MCF 10A (cell line): Measurements from ENCODE around the gene ERBIN. TPM values are rescaled to one million over a fixed set of nuclear protein-coding genes. Genes with fewer than 3 reads are reported as not detected.

ENCODE experiments used
- BruUV-seq: library from RNA; stranded (reverse); fragments of 400-500 nt; replicated peaks from 2 replicates; lab custom pipeline; 2021; lab: Mats Ljungman, UMichigan
- CTCF ChIA-PET: fragments of 300-600 bp; sonication (Branson Sonifier 250); formaldehyde crosslinking; extraction: SDS; loops from one replicate; lab custom pipeline; 2021; ENCODE audit warnings: antibody characterized with exemption, inconsistent platforms; lab: Yijun Ruan, JAX
- POLR2A ChIA-PET: fragments of 300-600, 350-650 bp; sonication (Branson Sonifier 250); formaldehyde crosslinking; extraction: SDS; loops from one replicate; lab custom pipeline; 2020; ENCODE audit warnings: antibody characterized with exemption, inconsistent platforms; lab: Yijun Ruan, JAX
- DNase-seq: peaks from one replicate; pipeline ENCODE4 v3.0.0-alpha.2; 2018; ENCODE audit not compliant: unreplicated experiment
- H3K27ac Mint-ChIP-seq: one replicate; pipeline ENCODE4 v1.8.0; 2022; ENCODE audit warnings: mild to moderate bottlenecking, low read depth, mixed read lengths; ENCODE audit not compliant: unreplicated experiment
- H3K27me3 Mint-ChIP-seq: one replicate; pipeline ENCODE4 v1.8.0; 2022; ENCODE audit warnings: mixed read lengths; ENCODE audit not compliant: insufficient read depth, unreplicated experiment
- H3K36me3 Mint-ChIP-seq: one replicate; pipeline ENCODE4 v1.8.0; 2022; ENCODE audit warnings: mild to moderate bottlenecking, moderate library complexity, mixed read lengths; ENCODE audit not compliant: insufficient read depth, unreplicated experiment
- H3K4me1 Mint-ChIP-seq: one replicate; pipeline ENCODE4 v1.8.0; 2022; ENCODE audit warnings: mixed read lengths; ENCODE audit not compliant: insufficient read depth, unreplicated experiment
- H3K4me3 Mint-ChIP-seq: one replicate; pipeline ENCODE4 v1.8.0; 2022; ENCODE audit warnings: mild to moderate bottlenecking, moderate library complexity, mixed read lengths; ENCODE audit not compliant: unreplicated experiment
- H3K9me3 Mint-ChIP-seq: one replicate; pipeline ENCODE4 v1.8.0; 2022; ENCODE audit warnings: mixed read lengths; ENCODE audit not compliant: unreplicated experiment
- CTCF ChIP-seq: fragments of 200-600 bp; IDR thresholded peaks from one replicate; pipeline ENCODE4 v1.8.0; 2022; ENCODE audit warnings: antibody characterized with exemption, mild to moderate bottlenecking; ENCODE audit not compliant: unreplicated experiment
- intact Hi-C: fragments of 100-400 bp; cut with micrococcal nuclease; formaldehyde crosslinking; loops from 2 replicates; pipeline ENCODE4 v1.14.1; 2022
- total RNA-seq: library from RNA; stranded (reverse); gene quantifications from 2 replicates; pipeline ENCODE4 v1.2.3, GENCODE V29; 2022

ERBIN gene
- total RNA-seq, 1 experiment from 2014 or later: 71.3 TPM

- no TSS peak for BruUV-seq
- ChIA-PET POLR2A (interaction anchor here (0.7 kb wide), 1 partner anchor 31 kb away, joined by 3 read pairs; the partner anchor contains the start of gene SREK1), CTCF (interaction anchor here (0.7 kb wide), 1 partner anchor 703 kb away, joined by 4 read pairs; no protein-coding TSS in a partner anchor)
- H3K36me3 Mint-ChIP-seq: no peaks in the 10 kb centered on the region
- no peaks in the 10 kb centered on the region for H3K27me3 Mint-ChIP-seq
- no peaks in the 10 kb centered on the region for H3K4me1 Mint-ChIP-seq
- no peak overlapping the region for H3K27ac Mint-ChIP-seq
- peaks cover 19% of the 10 kb centered on the region for H3K9me3 Mint-ChIP-seq
- intact Hi-C loops: no loop called here
- DNase-seq: peak; percentile 64
- no peak overlapping the region for H3K4me3 Mint-ChIP-seq
- no peak for TF ChIP-seq CTCF
Measured at GRCh38 chr5:66113160-66113559, 186.8 kb downstream of the ERBIN start.

GRCh38 chr5:66118304-66118703 lies 191.9 kb downstream of the ERBIN start:
- TF ChIP-seq CTCF: no peak
- Mint-ChIP-seq H3K9me3 (no peaks in the 10 kb centered on the region), H3K27me3 (no peaks in the 10 kb centered on the region), H3K4me1 (peaks cover 6% of the 10 kb centered on the region), H3K27ac (no peak overlapping the region), H3K36me3 (no peaks in the 10 kb centered on the region), H3K4me3 (no peak overlapping the region)
- intact Hi-C loops: no loop called here
- ChIA-PET POLR2A (no interaction called here), CTCF (no interaction called here)
- no TSS peak for BruUV-seq
- no peak for DNase-seq

GRCh38 chr5:66122379-66123034 lies 196.1 kb downstream of the ERBIN start:
- Mint-ChIP-seq H3K9me3 (no peaks in the 10 kb centered on the region), H3K36me3 (no peaks in the 10 kb centered on the region), H3K4me1 (peaks cover 6% of the 10 kb centered on the region), H3K27ac (no peak overlapping the region), H3K4me3 (no peak overlapping the region), H3K27me3 (no peaks in the 10 kb centered on the region)
- no TSS peak for BruUV-seq
- ChIA-PET POLR2A (interaction anchor here (0.9 kb wide), 1 partner anchor 21 kb away, joined by 3 read pairs; the partner anchor contains the start of gene SREK1), CTCF (no interaction called here)
- intact Hi-C loops: no loop called here
- peak; percentile 42 for DNase-seq
- no peak for TF ChIP-seq CTCF

- CTCF ChIA-PET: interaction anchor here (0.8 kb wide), 1 partner anchor 24 kb away, joined by 3 read pairs; no protein-coding TSS in a partner anchor
- no peaks in the 10 kb centered on the region for H3K27me3 Mint-ChIP-seq
- no peak overlapping the region for H3K27ac Mint-ChIP-seq
- POLR2A ChIA-PET: interaction anchor here (0.7 kb wide), 1 partner anchor 18 kb away, joined by 4 read pairs; no protein-coding TSS in a partner anchor
- no peak overlapping the region for H3K4me3 Mint-ChIP-seq
- no TSS peak for BruUV-seq
- peaks cover 7% of the 10 kb centered on the region for H3K9me3 Mint-ChIP-seq
- H3K36me3 Mint-ChIP-seq: no peaks in the 10 kb centered on the region
- DNase-seq: no peak
- intact Hi-C loops: no loop called here
- no peak for TF ChIP-seq CTCF
- H3K4me1 Mint-ChIP-seq: peaks cover 3% of the 10 kb centered on the region
Measured at GRCh38 chr5:66129144-66129543, 202.8 kb downstream of the ERBIN start.
